Uterus (tissue), 2 donors: ENCODE data around the gene FAM118A.

ENCODE experiments used
- POLR2A ChIP-seq, 2 donors: fragments of 450-650 bp; IDR thresholded peaks; one replicate each; pipeline ENCODE4 v1.6.1; 2016; ENCODE audit warnings: antibody characterized with exemption in 2 of 2, mild to moderate bottlenecking in 1 of 2, moderate library complexity in 1 of 2
- TF ChIP-seq, protein P1 (sequence below), 4 experiments: fragments of 200-600 bp in 2 of 4; fragments of 450-650 bp in 2 of 4; sonication (generic) in 2 of 4; IDR thresholded peaks; one replicate each; pipeline ENCODE4 v1.5.1; 2016 to 2019; ENCODE audit warnings: antibody characterized with exemption in 4 of 4, mild to moderate bottlenecking in 2 of 4, moderate library complexity in 1 of 4

DNA sequence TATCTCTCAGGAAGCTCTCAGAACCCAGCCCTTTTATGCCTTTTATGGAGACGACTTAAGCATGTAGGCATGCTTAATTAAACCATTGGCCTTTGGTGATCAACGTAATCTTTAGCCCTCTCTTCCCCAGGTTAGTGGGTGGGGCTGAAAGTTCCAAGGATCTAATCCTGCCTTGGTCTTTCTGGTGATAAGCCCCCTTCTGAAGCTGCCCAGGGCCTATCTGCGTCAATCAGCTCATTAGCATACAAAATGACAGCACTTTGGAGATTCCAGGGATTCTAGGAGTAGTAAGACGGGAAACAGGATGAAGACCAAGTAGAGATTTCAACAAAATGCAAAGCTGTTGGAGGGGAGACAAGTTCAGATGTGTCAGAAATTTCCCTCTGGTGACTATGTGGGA is 3.1 kb downstream of the FAM118A start:
- TF ChIP-seq, protein P1, sequence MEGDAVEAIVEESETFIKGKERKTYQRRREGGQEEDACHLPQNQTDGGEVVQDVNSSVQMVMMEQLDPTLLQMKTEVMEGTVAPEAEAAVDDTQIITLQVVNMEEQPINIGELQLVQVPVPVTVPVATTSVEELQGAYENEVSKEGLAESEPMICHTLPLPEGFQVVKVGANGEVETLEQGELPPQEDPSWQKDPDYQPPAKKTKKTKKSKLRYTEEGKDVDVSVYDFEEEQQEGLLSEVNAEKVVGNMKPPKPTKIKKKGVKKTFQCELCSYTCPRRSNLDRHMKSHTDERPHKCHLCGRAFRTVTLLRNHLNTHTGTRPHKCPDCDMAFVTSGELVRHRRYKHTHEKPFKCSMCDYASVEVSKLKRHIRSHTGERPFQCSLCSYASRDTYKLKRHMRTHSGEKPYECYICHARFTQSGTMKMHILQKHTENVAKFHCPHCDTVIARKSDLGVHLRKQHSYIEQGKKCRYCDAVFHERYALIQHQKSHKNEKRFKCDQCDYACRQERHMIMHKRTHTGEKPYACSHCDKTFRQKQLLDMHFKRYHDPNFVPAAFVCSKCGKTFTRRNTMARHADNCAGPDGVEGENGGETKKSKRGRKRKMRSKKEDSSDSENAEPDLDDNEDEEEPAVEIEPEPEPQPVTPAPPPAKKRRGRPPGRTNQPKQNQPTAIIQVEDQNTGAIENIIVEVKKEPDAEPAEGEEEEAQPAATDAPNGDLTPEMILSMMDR (IDR thresholded peaks at IDR 0.05): no peak
- TF ChIP-seq POLR2A (IDR thresholded peaks at IDR 0.05): no peak
